ENCODE results near the gene CLDN15.

DNA sequence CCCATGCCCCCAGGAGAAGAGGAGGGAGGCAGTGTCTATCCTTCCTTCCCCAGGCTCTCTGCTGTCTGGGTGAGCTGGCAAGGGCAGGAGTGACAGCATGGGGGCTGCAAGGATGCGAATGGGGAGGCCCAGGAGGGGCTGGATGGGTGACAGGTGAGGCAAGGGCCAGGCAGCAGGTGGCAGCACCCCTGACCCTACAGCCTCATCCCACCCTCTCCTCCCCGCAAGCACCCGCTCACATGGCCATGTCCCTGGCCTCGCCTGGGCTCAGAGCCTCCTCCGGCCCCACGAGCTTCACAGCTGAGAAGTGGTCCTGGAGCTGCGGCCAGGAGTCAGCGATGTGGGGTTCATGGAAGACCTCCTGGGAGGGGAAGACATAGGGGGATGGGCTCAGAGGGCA, 25.6 kb downstream of the CLDN15 start:
- TF ChIP-seq, protein P1, sequence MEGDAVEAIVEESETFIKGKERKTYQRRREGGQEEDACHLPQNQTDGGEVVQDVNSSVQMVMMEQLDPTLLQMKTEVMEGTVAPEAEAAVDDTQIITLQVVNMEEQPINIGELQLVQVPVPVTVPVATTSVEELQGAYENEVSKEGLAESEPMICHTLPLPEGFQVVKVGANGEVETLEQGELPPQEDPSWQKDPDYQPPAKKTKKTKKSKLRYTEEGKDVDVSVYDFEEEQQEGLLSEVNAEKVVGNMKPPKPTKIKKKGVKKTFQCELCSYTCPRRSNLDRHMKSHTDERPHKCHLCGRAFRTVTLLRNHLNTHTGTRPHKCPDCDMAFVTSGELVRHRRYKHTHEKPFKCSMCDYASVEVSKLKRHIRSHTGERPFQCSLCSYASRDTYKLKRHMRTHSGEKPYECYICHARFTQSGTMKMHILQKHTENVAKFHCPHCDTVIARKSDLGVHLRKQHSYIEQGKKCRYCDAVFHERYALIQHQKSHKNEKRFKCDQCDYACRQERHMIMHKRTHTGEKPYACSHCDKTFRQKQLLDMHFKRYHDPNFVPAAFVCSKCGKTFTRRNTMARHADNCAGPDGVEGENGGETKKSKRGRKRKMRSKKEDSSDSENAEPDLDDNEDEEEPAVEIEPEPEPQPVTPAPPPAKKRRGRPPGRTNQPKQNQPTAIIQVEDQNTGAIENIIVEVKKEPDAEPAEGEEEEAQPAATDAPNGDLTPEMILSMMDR (IDR thresholded peaks at IDR 0.05 in 8 of 11, conservative IDR thresholded peaks at IDR 0.05 in 3 of 11) = no peak
- no peak for TF ChIP-seq POLR2A (IDR thresholded peaks at IDR 0.05)

Measured in spleen (tissue), 7 donors.